Measurements from ENCODE around the gene FAN1.

GRCh38 chr15:30940359-30940758, 36.6 kb downstream of the FAN1 start:
- TF ChIP-seq CTCF (IDR thresholded peaks at IDR 0.05) (no peak), EZH2 (IDR thresholded peaks at IDR 0.05; ENCODE audit: borderline replicate concordance, insufficient read depth, low read depth, low read length, poor library complexity, severe bottlenecking) (no peak)

Data from B cell (primary cell).